Esophagus muscularis mucosa (tissue), 3 donors: ENCODE measurements around the gene TLR8.

Experiments
- CTCF ChIP-seq, 3 experiments: fragments of 200-600 bp in 2 of 3; fragments of 450-650 bp in 1 of 3; sonication (generic) in 2 of 3; IDR thresholded peaks; one replicate each; pipeline ENCODE4 v1.5.1; 2017 to 2019; ENCODE audit warnings: antibody characterized with exemption in 3 of 3, mild to moderate bottlenecking in 2 of 3, moderate library complexity in 1 of 3
- POLR2AphosphoS5 ChIP-seq, 2 donors: sonication (generic); formaldehyde crosslinking; IDR thresholded peaks; one replicate each; pipeline ENCODE4 v1.6.1; 2017; ENCODE audit warnings: antibody characterized with exemption in 2 of 2

DNA sequence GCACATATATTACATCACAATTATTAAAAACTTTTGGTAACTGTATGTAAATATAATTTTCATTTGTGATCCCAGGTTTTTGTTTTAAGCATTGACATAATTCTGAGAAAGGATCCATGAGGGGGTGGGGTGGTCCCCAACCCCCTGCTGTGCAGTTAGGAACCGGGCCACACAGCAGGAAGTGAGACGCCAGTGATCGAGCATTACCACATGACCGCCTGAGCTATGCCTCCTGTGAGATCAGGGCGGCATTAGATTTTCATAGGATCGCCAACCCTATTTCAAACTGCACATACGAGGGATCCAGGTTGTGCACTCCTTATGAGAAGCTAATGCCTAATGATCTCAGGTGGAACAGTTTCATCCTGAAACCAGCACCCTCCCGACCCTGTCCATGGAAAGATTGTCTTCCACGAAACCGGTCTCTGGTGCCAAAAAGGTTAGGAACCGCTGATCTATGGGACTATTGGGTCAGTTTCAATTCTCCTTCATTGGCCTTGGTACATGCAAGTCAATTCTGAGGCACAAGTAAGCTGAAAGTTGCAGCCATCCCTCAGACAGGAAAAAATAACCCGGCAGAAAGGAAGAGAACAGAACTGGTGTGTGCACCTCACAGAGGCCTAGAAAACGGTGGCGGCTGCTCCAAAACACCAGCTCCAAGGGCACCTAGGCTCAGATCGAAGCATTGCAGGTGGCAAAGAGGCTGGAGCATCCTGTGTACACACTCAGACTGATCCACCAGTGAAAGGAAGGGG, 61.5 kb downstream of the TLR8 start:
- TF ChIP-seq CTCF (IDR thresholded peaks at IDR 0.05) (no peak), POLR2AphosphoS5 (IDR thresholded peaks at IDR 0.05) (no peak)
